GM20000 (cell line): Measurements from ENCODE around the gene THAP7.
A peak's percentile ranks its signal among the peaks of the same experiment; 100 is the strongest.
"Not testable (repeated sequence)": the region's sequence is repeated elsewhere in the genome, so short reads cannot be mapped to it uniquely, and the experiment has no call there.

Experiments used
- DNase-seq: peaks from one replicate; pipeline ENCODE4 v3.0.0; 2012; ENCODE audit warnings: low spot score
- CTCF ChIP-seq: IDR thresholded peaks from 2 replicates; pipeline ENCODE4 v1.5.1; 2012; ENCODE audit warnings: mild to moderate bottlenecking, control low read depth; ENCODE audit errors: extremely low read depth, missing control alignments

THAP7 gene

GRCh38 chr22:21014202-21014725 lies 12.3 kb upstream of the THAP7 start:
- DNase-seq = peak; percentile 90
- TF ChIP-seq CTCF = no peak

DNA sequence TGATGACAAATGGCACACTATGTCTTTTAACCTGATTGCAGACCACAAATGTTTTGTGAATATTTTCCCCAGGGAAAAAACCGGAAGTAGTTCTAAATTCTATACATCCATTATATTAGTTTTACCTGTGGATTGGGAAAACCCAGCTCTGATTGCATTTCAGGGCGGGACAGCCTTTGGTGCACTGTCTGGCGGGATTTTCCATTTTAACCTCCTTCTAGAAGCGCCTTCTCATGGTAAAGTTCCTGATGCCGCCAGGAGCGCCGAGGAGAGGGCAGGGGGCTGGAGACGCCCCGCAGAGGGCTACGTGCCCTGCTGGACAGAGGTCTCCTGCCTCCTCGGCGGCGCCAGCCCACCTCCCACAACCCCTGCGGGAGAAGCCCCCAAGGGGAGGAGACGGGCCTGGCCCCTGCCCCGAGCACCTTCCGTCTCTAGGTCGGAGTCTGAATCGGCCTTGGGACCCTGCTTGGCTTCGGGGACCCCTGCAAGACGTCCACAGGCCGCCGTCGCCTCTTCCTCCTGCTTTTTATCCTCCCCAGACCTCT lies 11.8 kb upstream of the THAP7 start:
- DNase-seq = no peak
- TF ChIP-seq CTCF = no peak

DNA sequence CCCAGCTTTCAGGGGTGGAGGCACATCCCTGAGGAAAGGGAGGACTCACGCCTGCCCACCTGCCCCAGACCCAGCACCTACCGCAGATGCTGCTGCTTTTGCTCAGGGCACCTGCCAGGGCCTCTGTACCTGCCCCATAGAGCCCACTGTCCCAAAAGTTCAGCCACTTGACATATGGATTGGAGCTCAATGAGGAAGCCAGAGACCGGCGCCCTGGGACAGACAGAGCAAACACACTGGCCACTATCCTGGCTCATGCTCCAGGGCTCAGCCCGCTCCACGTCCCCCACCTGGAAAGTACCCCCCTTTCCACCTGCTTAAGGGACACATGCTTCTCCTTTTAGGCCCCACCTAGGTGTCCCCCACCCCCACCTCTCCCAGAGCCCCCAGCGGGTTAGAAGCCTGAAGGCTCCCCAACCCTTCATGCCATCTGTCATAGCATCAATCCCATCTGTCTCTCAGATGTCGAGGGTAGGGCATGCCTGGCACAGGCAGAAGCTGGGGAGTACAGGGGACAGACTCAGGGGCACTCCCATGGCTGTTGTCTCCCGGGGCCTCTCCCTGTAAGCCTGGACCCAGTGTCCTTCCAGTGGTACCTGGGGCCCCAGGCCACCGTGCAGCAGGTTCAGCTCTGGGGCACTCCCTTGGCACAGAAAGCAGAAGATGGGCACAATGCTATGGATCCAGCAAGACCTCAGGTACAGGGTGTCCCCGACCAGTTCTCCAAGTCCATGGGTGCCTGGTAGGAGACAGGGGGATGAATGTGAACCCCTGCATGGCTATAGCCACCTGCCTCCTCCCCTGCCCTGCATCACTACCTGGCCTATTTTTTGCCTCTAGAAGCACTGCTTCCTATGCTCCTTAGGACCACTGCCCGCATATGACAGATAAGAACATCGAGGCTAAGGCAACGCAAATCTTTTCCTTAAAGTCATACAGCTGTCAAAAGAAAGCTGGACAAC lies 10.8 kb upstream of the THAP7 start:
- no peak for DNase-seq
- no peak for TF ChIP-seq CTCF

GRCh38 chr22:21010426-21011113 lies 8.7 kb upstream of the THAP7 start:
- no peak for TF ChIP-seq CTCF
- no peak for DNase-seq

- DNase-seq = no peak
- TF ChIP-seq CTCF = no peak
Observed at GRCh38 chr22:21009638-21010425, 7.9 kb upstream of the THAP7 start.

- DNase-seq = not testable (repeated sequence)
Observed at GRCh38 chr22:21009208-21009607, 7.3 kb upstream of the THAP7 start.

GRCh38 chr22:21003782-21004181 lies 1.9 kb upstream of the THAP7 start:
- no peak for DNase-seq

More at GRCh38 chr22:21003782-21004181, 1.9 kb upstream of the THAP7 start:
- TF ChIP-seq CTCF = no peak
